ENCODE measurements around the gene INPP5A. TPM values are rescaled to one million over a fixed set of nuclear protein-coding genes. Genes with fewer than 3 reads are reported as not detected.

Gene INPP5A
- total and polyA plus RNA-seq, 2 donors (not counting 1 experiment from before 2014, with no cell fraction given), result 9.3 to 87.8 TPM

DNA sequence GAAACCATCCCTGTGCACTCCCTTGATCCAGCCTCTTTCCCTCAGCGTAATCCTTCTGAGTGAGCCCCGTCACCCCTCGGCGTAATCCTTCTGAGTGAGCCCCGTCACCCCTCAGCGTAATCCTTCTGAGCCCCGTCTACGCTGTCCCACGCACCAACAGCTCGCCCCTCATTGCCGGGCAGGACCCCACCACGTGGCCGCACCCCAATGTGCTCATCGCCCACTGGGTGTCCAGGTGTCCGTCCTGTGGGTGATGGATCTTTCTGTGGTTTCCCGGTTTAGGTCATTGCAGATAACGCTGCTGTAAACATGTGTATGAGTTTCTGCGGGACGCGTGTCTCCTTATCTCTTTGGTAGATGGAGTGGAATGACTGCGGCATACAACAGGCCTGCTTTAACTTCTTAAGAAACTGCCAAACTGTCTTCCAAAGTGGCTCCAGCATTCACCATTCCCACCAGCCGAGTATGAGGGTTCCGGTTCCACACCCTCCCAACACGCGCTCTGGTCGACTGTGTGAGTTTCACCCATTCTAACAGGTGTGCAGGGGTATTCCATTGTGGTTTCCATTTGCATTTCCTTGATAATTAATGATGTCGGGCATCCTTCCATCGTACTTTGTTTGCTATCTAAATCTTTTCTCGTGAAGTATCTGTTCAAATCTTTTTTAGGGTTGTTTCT lies 290.4 kb downstream of the INPP5A start:
- ChIA-PET POLR2A (no interaction called here), CTCF (no interaction called here)
- Mint-ChIP-seq H3K4me1 (no peaks in the 10 kb centered on the region), H3K27me3 (no peaks in the 10 kb centered on the region), H3K9me3 (ENCODE audit: insufficient read depth) (no peaks in the 10 kb centered on the region), H3K27ac (no peak overlapping the region), H3K4me3 (no peak overlapping the region)
- Histone ChIP-seq H3K79me2 (ENCODE audit: control insufficient read depth, insufficient read depth, low read length) (no peaks in the 10 kb centered on the region), H3K9ac (ENCODE audit: low read length) (no peak overlapping the region), H3K4me3 (ENCODE audit: control extremely low read depth in 1 of 5, extremely low read depth in 1 of 5, insufficient read depth in 1 of 5, low read depth in 2 of 5, low read length in 4 of 5) (no peak overlapping the region), H2AFZ (ENCODE audit: insufficient read depth, low read depth, low read length, poor library complexity, severe bottlenecking) (no peak overlapping the region), H3K4me2 (replicated peaks; ENCODE audit: low read depth, low read length, poor library complexity, severe bottlenecking) (no peak overlapping the region), H3K27ac (ENCODE audit: low read length in 2 of 2) (no peak overlapping the region), H4K20me1 (ENCODE audit: control insufficient read depth, insufficient read depth, low read length, poor library complexity, severe bottlenecking) (no peaks in the 10 kb centered on the region), H3K36me3 (replicated peaks in 1 of 2; ENCODE audit: control extremely low read depth in 1 of 2, control insufficient read depth in 1 of 2, extremely low read depth in 1 of 2, insufficient read depth in 2 of 2, low read length in 1 of 2) (no peaks in the 10 kb centered on the region), H3K4me1 (ENCODE audit: control insufficient read depth in 2 of 2, insufficient read depth in 2 of 2, low read length in 2 of 2) (no peaks in the 10 kb centered on the region), H3K9me3 (ENCODE audit: control extremely low read depth in 1 of 3, control insufficient read depth in 2 of 3, insufficient read depth in 1 of 3, low read length in 2 of 3) (peaks cover 0 to 17% (median 0%) of the 10 kb centered on the region in 3 donors), H3K27me3 (replicated peaks in 1 of 4; ENCODE audit: control extremely low read depth in 1 of 4, control insufficient read depth in 3 of 4, insufficient read depth in 4 of 4, low read length in 3 of 4) (no peaks in the 10 kb centered on the region)
- 92% methylated on average over 21 of the region's 29 CpGs for WGBS (ENCODE audit: insufficient coverage)
- intact Hi-C loops (cut with micrococcal nuclease), result no loop called here
- no peak for DNase-seq
- TF ChIP-seq EZH2 (IDR thresholded peaks at IDR 0.05; ENCODE audit: borderline replicate concordance, insufficient read depth, low read depth, low read length, poor library complexity, severe bottlenecking), result no peak
- TF ChIP-seq, protein P1, sequence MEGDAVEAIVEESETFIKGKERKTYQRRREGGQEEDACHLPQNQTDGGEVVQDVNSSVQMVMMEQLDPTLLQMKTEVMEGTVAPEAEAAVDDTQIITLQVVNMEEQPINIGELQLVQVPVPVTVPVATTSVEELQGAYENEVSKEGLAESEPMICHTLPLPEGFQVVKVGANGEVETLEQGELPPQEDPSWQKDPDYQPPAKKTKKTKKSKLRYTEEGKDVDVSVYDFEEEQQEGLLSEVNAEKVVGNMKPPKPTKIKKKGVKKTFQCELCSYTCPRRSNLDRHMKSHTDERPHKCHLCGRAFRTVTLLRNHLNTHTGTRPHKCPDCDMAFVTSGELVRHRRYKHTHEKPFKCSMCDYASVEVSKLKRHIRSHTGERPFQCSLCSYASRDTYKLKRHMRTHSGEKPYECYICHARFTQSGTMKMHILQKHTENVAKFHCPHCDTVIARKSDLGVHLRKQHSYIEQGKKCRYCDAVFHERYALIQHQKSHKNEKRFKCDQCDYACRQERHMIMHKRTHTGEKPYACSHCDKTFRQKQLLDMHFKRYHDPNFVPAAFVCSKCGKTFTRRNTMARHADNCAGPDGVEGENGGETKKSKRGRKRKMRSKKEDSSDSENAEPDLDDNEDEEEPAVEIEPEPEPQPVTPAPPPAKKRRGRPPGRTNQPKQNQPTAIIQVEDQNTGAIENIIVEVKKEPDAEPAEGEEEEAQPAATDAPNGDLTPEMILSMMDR (IDR thresholded peaks at IDR 0.05), result no peak
- ATAC-seq (ENCODE audit: low read depth), result no peak

DNA sequence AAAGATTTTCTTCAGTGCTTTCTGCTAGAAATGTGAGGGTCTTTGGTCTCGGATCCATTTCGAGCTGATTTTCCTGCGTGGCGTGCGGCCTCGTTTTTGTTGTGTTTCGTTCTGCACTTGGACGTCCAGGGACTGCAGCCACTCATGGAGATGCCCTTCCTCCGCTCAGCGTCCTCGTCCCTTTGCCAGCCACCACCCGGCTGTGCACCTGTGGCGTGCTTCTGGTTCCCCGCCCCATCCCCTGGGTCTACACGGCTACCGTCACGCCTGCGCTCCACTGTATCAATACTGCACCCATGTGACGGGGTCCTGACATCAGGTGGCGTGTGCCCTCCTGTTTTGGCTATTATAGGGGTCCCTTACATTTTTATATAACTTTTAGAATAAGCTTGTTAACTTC lies 291.1 kb downstream of the INPP5A start:
- H3K4me1 ChIP-seq (ENCODE audit: control insufficient read depth in 2 of 2, insufficient read depth in 2 of 2, low read length in 2 of 2), result no peaks in the 10 kb centered on the region
- POLR2A ChIA-PET, result no interaction called here
- no peak overlapping the region for H3K27ac ChIP-seq (ENCODE audit: low read length in 2 of 2)
- intact Hi-C loops (cut with micrococcal nuclease), result no loop called here
- H3K4me2 ChIP-seq (replicated peaks; ENCODE audit: low read depth, low read length, poor library complexity, severe bottlenecking), result no peak overlapping the region
- DNase-seq (no peak), ATAC-seq (ENCODE audit: low read depth) (no peak)
- H3K79me2 ChIP-seq (ENCODE audit: control insufficient read depth, insufficient read depth, low read length), result no peaks in the 10 kb centered on the region
- peaks cover 0 to 17% (median 0%) of the 10 kb centered on the region in 3 donors for H3K9me3 ChIP-seq (ENCODE audit: control extremely low read depth in 1 of 3, control insufficient read depth in 2 of 3, insufficient read depth in 1 of 3, low read length in 2 of 3)
- no peak overlapping the region for H3K9ac ChIP-seq (ENCODE audit: low read length)
- 97% methylated on average over 18 of the region's 20 CpGs for WGBS (ENCODE audit: insufficient coverage)
- H2AFZ ChIP-seq (ENCODE audit: insufficient read depth, low read depth, low read length, poor library complexity, severe bottlenecking), result no peak overlapping the region
- Mint-ChIP-seq H3K4me1 (no peaks in the 10 kb centered on the region), H3K9me3 (ENCODE audit: insufficient read depth) (no peaks in the 10 kb centered on the region), H3K4me3 (no peak overlapping the region), H3K27me3 (no peaks in the 10 kb centered on the region), H3K27ac (no peak overlapping the region)
- CTCF ChIA-PET, result interaction anchor here (0.7 kb wide), 1 partner anchor 1104 kb away, joined by 4 read pairs; no protein-coding TSS in a partner anchor
- no peak for TF ChIP-seq EZH2 (IDR thresholded peaks at IDR 0.05; ENCODE audit: borderline replicate concordance, insufficient read depth, low read depth, low read length, poor library complexity, severe bottlenecking)
- TF ChIP-seq, protein P1 (IDR thresholded peaks at IDR 0.05), result no peak
- H4K20me1 ChIP-seq (ENCODE audit: control insufficient read depth, insufficient read depth, low read length, poor library complexity, severe bottlenecking), result no peaks in the 10 kb centered on the region
- no peak overlapping the region for H3K4me3 ChIP-seq (ENCODE audit: control extremely low read depth in 1 of 5, extremely low read depth in 1 of 5, insufficient read depth in 1 of 5, low read depth in 2 of 5, low read length in 4 of 5)
- H3K36me3 ChIP-seq (replicated peaks in 1 of 2; ENCODE audit: control extremely low read depth in 1 of 2, control insufficient read depth in 1 of 2, extremely low read depth in 1 of 2, insufficient read depth in 2 of 2, low read length in 1 of 2), result no peaks in the 10 kb centered on the region
- H3K27me3 ChIP-seq (replicated peaks in 1 of 4; ENCODE audit: control extremely low read depth in 1 of 4, control insufficient read depth in 3 of 4, insufficient read depth in 4 of 4, low read length in 3 of 4), result no peaks in the 10 kb centered on the region
